ENCODE measurements around the gene CHGA. TPM values are rescaled to one million over a fixed set of nuclear protein-coding genes. Genes with fewer than 3 reads are reported as not detected.

The CHGA gene
- polyA plus RNA-seq, 3 donors = not detected

DNA sequence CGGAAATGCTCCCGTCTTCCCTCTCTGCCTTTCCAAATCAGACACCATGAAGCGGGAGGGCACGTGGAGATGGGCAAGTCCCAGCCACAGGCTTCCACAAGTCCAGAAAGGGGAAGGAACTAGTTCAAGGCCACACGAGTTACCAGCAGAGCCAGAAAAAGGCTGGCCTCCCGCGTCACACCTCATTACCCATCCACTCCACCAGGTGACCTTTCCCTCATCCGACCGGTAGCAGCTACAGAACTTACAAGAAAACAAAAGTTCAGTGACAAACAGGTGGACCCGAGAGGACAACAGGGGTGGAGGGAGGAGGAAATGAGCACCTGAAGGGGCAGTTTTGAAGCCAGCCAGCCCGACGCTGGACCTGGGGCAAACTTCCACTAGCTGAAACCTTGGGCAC is 46.9 kb downstream of the CHGA start:
- WGBS (ENCODE audit: insufficient coverage) = 50% methylated on average over 2 of the region's 12 CpGs
- Histone ChIP-seq H3K79me2 (ENCODE audit: insufficient read depth, low read length) (peaks cover 88% of the 10 kb centered on the region), H4K20me1 (ENCODE audit: insufficient read depth, low read length) (peaks cover 100% of the 10 kb centered on the region), H3K9ac (ENCODE audit: insufficient read depth, low read length, poor library complexity, severe bottlenecking) (no peak overlapping the region), H3K4me1 (ENCODE audit: control insufficient read depth in 1 of 2, insufficient read depth in 2 of 2, low read length in 2 of 2) (peaks cover 0 to 2% of the 10 kb centered on the region in 2 donors), H3K4me3 (replicated peaks in 1 of 3; ENCODE audit: low read depth in 2 of 3, low read length in 3 of 3) (no peak overlapping the region), H3K27me3 (ENCODE audit: control insufficient read depth in 2 of 2, insufficient read depth in 2 of 2, low read length in 2 of 2) (no peaks in the 10 kb centered on the region), H3K9me3 (replicated peaks in 1 of 2; ENCODE audit: control insufficient read depth in 1 of 2, insufficient read depth in 1 of 2, low read length in 2 of 2) (peaks cover 0 to 8% of the 10 kb centered on the region in 2 donors), H2AFZ (ENCODE audit: insufficient read depth, low read depth, low read length, poor library complexity, severe bottlenecking) (no peak overlapping the region), H3K36me3 (replicated peaks in 1 of 2; ENCODE audit: control insufficient read depth in 1 of 2, insufficient read depth in 2 of 2, low read length in 2 of 2) (peaks cover 9 to 36% of the 10 kb centered on the region in 2 donors), H3K27ac (ENCODE audit: low read depth in 1 of 2, low read length in 2 of 2) (peak overlapping the region in 1 of 2 donors; percentile 48), H3K4me2 (replicated peaks; ENCODE audit: extremely low read depth, low read length, poor library complexity, severe bottlenecking) (no peak overlapping the region)
- peaks cover 11% of the 10 kb centered on the region for H3K4me1 Mint-ChIP-seq
- H3K4me3 Mint-ChIP-seq = no peak overlapping the region
- H3K9me3 Mint-ChIP-seq = peaks cover 0 to 6% (median 3%) of the 10 kb centered on the region in 7 donors
- intact Hi-C loops (cut with micrococcal nuclease) = loop anchor here in 1 of 2 donors (5.0 kb wide), 1 partner anchor 62 kb away; no protein-coding TSS in a partner anchor
- peaks cover 21 to 55% of the 10 kb centered on the region in 2 donors for H3K36me3 Mint-ChIP-seq
- H3K27ac Mint-ChIP-seq = peak overlapping the region in 2 of 7 donors; percentile 44 to 73
- no peaks in the 10 kb centered on the region for H3K27me3 Mint-ChIP-seq (ENCODE audit: low read depth in 3 of 3)
- DNase-seq = no peak
- TF ChIP-seq, protein P1, sequence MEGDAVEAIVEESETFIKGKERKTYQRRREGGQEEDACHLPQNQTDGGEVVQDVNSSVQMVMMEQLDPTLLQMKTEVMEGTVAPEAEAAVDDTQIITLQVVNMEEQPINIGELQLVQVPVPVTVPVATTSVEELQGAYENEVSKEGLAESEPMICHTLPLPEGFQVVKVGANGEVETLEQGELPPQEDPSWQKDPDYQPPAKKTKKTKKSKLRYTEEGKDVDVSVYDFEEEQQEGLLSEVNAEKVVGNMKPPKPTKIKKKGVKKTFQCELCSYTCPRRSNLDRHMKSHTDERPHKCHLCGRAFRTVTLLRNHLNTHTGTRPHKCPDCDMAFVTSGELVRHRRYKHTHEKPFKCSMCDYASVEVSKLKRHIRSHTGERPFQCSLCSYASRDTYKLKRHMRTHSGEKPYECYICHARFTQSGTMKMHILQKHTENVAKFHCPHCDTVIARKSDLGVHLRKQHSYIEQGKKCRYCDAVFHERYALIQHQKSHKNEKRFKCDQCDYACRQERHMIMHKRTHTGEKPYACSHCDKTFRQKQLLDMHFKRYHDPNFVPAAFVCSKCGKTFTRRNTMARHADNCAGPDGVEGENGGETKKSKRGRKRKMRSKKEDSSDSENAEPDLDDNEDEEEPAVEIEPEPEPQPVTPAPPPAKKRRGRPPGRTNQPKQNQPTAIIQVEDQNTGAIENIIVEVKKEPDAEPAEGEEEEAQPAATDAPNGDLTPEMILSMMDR (IDR thresholded peaks at IDR 0.05) = no peak

DNA sequence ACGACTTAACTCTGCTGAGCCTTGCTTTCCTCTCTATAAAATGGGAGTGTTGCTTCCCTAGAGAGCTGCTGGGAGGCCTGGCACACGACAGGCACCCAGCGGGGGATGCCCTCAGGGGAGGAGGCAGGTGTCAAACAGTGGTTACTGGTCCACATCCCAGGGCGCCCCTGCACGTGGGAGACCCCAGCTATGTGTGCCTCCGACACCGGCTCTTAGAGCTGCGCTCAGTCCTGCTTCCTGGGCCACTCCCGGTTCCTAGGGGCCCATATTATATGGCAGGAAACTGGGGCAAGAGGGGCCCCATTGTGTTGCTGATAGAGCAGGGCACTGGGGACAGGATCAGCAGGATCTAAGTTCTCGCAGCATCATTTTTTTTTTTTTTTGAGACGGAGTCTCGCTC is 47.3 kb downstream of the CHGA start:
- Histone ChIP-seq H3K9me3 (replicated peaks in 1 of 2; ENCODE audit: control insufficient read depth in 1 of 2, insufficient read depth in 1 of 2, low read length in 2 of 2) (peaks cover 0 to 8% of the 10 kb centered on the region in 2 donors), H3K79me2 (ENCODE audit: insufficient read depth, low read length) (peaks cover 88% of the 10 kb centered on the region), H4K20me1 (ENCODE audit: insufficient read depth, low read length) (peaks cover 100% of the 10 kb centered on the region), H2AFZ (ENCODE audit: insufficient read depth, low read depth, low read length, poor library complexity, severe bottlenecking) (no peak overlapping the region), H3K27ac (ENCODE audit: low read depth in 1 of 2, low read length in 2 of 2) (no peak overlapping the region), H3K9ac (ENCODE audit: insufficient read depth, low read length, poor library complexity, severe bottlenecking) (no peak overlapping the region), H3K4me1 (ENCODE audit: control insufficient read depth in 1 of 2, insufficient read depth in 2 of 2, low read length in 2 of 2) (no peaks in the 10 kb centered on the region), H3K36me3 (replicated peaks in 1 of 2; ENCODE audit: control insufficient read depth in 1 of 2, insufficient read depth in 2 of 2, low read length in 2 of 2) (peaks cover 9 to 40% of the 10 kb centered on the region in 2 donors), H3K27me3 (ENCODE audit: control insufficient read depth in 2 of 2, insufficient read depth in 2 of 2, low read length in 2 of 2) (no peaks in the 10 kb centered on the region), H3K4me2 (replicated peaks; ENCODE audit: extremely low read depth, low read length, poor library complexity, severe bottlenecking) (no peak overlapping the region), H3K4me3 (replicated peaks in 1 of 3; ENCODE audit: low read depth in 2 of 3, low read length in 3 of 3) (no peak overlapping the region)
- Mint-ChIP-seq H3K9me3 (peaks cover 0 to 8% (median 3%) of the 10 kb centered on the region in 7 donors), H3K36me3 (peaks cover 24 to 59% of the 10 kb centered on the region in 2 donors), H3K27ac (peak overlapping the region in 1 of 7 donors; percentile 46), H3K4me1 (peaks cover 7% of the 10 kb centered on the region), H3K4me3 (no peak overlapping the region), H3K27me3 (ENCODE audit: low read depth in 3 of 3) (peaks cover 0 to 2% (median 0%) of the 10 kb centered on the region in 3 donors)
- intact Hi-C loops (cut with micrococcal nuclease) = loop anchor here in 1 of 2 donors (5.0 kb wide), 1 partner anchor 62 kb away; no protein-coding TSS in a partner anchor
- WGBS (ENCODE audit: insufficient coverage) = 92% methylated on average over 8 of the region's 12 CpGs
- no peak for DNase-seq
- TF ChIP-seq, protein P1 (IDR thresholded peaks at IDR 0.05) = no peak
